ENCODE results near the gene UGGT2. TPM values are rescaled to one million over a fixed set of nuclear protein-coding genes. Genes with fewer than 3 reads are reported as not detected.

Gene UGGT2
- total RNA-seq, 4 donors from 2014 or later: 8.7 to 21.5 (median 13.6) TPM

DNA sequence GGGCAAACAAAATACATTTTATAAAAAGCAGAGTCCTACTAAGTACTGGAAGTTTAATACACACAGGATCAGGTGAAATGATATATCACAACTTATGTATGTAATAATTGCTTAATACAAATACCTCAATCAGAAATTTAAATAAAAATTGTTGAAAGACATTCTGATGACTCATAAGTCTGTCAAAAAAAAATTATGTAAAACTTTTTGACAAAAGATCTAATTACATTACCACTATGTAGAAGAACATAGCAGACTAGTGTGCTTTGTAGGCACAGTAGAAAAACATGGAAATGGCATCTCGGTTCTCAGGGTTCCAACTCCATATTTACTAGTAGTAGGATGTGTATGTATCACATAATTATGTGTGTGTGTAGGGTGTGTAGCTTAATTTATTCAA is 220.1 kb downstream of the UGGT2 start:
- WGBS, 2 donors: 80 to 96% methylated on average over 1 of the region's 1 CpG
- DNase-seq (ENCODE audit: low spot score in 2 of 2): no peak
- intact Hi-C loops (cut with DNase I; ENCODE audit: low total_unique reads): loop anchor here (5.0 kb wide), 1 partner anchor 211 kb away; no protein-coding TSS in a partner anchor
- no peak overlapping the region for H3K4me3 ChIP-seq (ENCODE audit: low read depth, poor library complexity, severe bottlenecking)
- TF ChIP-seq CTCF (IDR thresholded peaks at IDR 0.05): no peak
- TF ChIP-seq POLR2A (IDR thresholded peaks at IDR 0.05): no peak

- WGBS, 2 donors: 94 to 96% methylated on average over 5 of the region's 5 CpGs
- DNase-seq (ENCODE audit: low spot score in 2 of 2): no peak
- intact Hi-C loops (cut with DNase I; ENCODE audit: low total_unique reads): no loop called here
- H3K4me3 ChIP-seq (ENCODE audit: low read depth, poor library complexity, severe bottlenecking): no peak overlapping the region
- TF ChIP-seq POLR2A (IDR thresholded peaks at IDR 0.05): no peak
- TF ChIP-seq CTCF (IDR thresholded peaks at IDR 0.05): no peak
Measured at GRCh38 chr13:95822303-95822702, 230.9 kb downstream of the UGGT2 start.

DNA sequence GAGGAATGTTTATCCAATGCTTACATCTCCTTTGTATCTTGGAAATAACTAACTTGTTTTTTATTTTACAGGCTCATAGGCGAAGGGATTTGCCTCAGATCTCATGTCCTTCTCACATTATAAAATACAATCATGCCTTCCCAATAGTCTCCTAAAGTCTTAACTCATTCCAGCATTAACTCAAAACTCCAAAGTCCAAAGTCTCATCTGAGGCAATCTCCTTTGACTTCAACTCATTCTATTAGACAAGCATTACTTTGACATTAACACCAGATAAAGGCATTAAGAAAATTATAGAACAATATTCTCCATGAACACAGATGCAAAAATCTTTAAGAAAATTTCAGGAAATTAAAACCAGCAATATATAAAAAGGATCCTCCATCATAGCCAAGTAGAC is 238.7 kb downstream of the UGGT2 start:
- TF ChIP-seq POLR2A (IDR thresholded peaks at IDR 0.05) (no peak), CTCF (IDR thresholded peaks at IDR 0.05) (no peak)
- H3K4me3 ChIP-seq (ENCODE audit: low read depth, poor library complexity, severe bottlenecking): no peak overlapping the region
- no peak for DNase-seq (ENCODE audit: low spot score in 2 of 2)
- intact Hi-C loops (cut with DNase I; ENCODE audit: low total_unique reads): no loop called here
- WGBS, 2 donors: 95 to 97% methylated on average over 1 of the region's 1 CpG

DNA sequence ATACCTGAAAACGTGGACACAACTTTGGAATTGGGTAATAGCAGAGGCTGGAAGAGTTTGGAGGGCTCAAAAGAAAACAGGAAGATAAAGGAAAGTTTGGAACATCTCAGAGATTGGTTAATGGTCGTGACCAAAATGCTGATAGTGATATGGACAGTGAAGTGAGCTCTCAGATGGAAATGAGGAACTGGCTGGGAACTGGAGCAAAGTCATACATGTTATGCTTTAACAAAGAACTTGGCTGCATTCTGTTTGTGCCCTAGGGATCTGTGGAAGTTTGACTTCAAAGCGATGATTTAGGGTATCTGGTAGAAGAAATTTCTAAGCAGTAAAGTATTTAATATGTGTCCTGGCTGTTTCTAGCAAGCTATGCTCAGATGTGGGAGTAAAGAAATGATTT is 240.1 kb downstream of the UGGT2 start:
- no peak for TF ChIP-seq CTCF (IDR thresholded peaks at IDR 0.05)
- no peak overlapping the region for H3K4me3 ChIP-seq (ENCODE audit: low read depth, poor library complexity, severe bottlenecking)
- WGBS, 2 donors: 90 to 94% methylated on average over 3 of the region's 3 CpGs
- intact Hi-C loops (cut with DNase I; ENCODE audit: low total_unique reads): no loop called here
- no peak for DNase-seq (ENCODE audit: low spot score in 2 of 2)

GRCh38 chr13:95809429-95809828 is 243.8 kb downstream of the UGGT2 start:
- TF ChIP-seq CTCF (IDR thresholded peaks at IDR 0.05): no peak
- no peak for TF ChIP-seq POLR2A (IDR thresholded peaks at IDR 0.05)
- intact Hi-C loops (cut with DNase I; ENCODE audit: low total_unique reads): no loop called here
- DNase-seq (ENCODE audit: low spot score in 2 of 2): no peak
- no peak overlapping the region for H3K4me3 ChIP-seq (ENCODE audit: low read depth, poor library complexity, severe bottlenecking)
- WGBS, 2 donors: 89 to 94% methylated on average over 5 of the region's 5 CpGs

DNA sequence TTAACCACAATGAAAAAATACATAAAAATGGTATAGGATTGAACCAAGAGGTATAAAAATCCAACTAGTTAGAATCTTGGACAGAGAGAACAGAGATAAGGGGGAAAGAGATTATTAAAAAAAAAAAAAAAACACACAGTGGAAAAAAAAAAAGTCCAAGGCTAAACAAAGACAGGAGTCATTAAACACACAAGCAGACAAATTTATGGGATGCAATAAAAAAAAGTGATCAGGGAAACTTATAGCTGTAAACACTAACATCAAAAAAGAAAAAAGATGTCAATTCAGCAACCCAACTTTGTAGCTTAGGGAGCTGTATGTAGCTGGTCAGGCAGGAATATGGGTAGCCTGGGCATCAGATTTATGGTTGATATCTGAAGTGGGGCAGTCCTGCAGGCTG is 247.3 kb downstream of the UGGT2 start:
- DNase-seq (ENCODE audit: low spot score in 2 of 2): no peak
- intact Hi-C loops (cut with DNase I; ENCODE audit: low total_unique reads): no loop called here
- no peak for TF ChIP-seq CTCF (IDR thresholded peaks at IDR 0.05)
- TF ChIP-seq POLR2A (IDR thresholded peaks at IDR 0.05): no peak
- no peak overlapping the region for H3K4me3 ChIP-seq (ENCODE audit: low read depth, poor library complexity, severe bottlenecking)

Data from lower leg skin (tissue), 4 donors.